K562 (cell line): Measurements from ENCODE around the gene ARHGEF7. TPM values are rescaled to one million over a fixed set of nuclear protein-coding genes. Genes with fewer than 3 reads are reported as not detected.

ENCODE experiments used
- ATAC-seq: fragments of 200-7000 bp; cut with Tn5 transposase; 3 replicates; pipeline ENCODE4 v1.9.1; 2020; ENCODE audit warnings: moderate library complexity
- BruUV-seq: library from RNA; stranded (reverse); fragments of 400-500 nt; replicated peaks from 2 replicates; lab custom pipeline; 2021; lab: Mats Ljungman, UMichigan
- CTCF ChIA-PET: fragments of 300-600 bp; formaldehyde crosslinking; extraction: SDS; loops from one replicate; lab custom pipeline; 2021; ENCODE audit warnings: low intra/inter-chr PET ratio; lab: Yijun Ruan, JAX
- POLR2A ChIA-PET: fragments of 300-600, 350-650 bp; sonication (Branson Sonifier 250); formaldehyde crosslinking; extraction: SDS; loops from one replicate; lab custom pipeline; 2021; ENCODE audit warnings: antibody characterized with exemption, inconsistent platforms; lab: Yijun Ruan, JAX
- DNase-seq, 4 experiments: peaks; one replicate each; pipeline versions ENCODE4 v3.0.0 to v3.0.0-alpha.2; 2011 to 2018; ENCODE audit warnings: low spot score in 3 of 4, mixed read lengths in 3 of 4; ENCODE audit errors: extremely low read depth in 1 of 4
- FAIRE-seq: peaks from 2 replicates; lab custom pipeline; 2011; peaks lifted over from hg19 to GRCh38; lab: Jason Lieb, UNC
- H2AFZ ChIP-seq: 2 replicates; pipeline ENCODE4 v1.6.0; 2011; ENCODE audit warnings: low read depth, low read length, control low read depth, inconsistent platforms
- H3K27ac ChIP-seq: fragments of 200-600 bp; 3 replicates; pipeline ENCODE4 v1.8.0; 2011; ENCODE audit warnings: low read depth, mild to moderate bottlenecking, control low read depth, inconsistent platforms, low read length, moderate library complexity, mixed read lengths; ENCODE audit errors: extremely low read depth
- H3K27me3 ChIP-seq, 2 experiments: fragments of 300-600 bp in 1 of 2; 2 replicates in 1 of 2; 3 replicates in 1 of 2; pipeline versions ENCODE4 v1.6.0 to v1.8.0; 2011; ENCODE audit warnings: inconsistent platforms in 2 of 2, low read length in 2 of 2, mild to moderate bottlenecking in 1 of 2, mixed read lengths in 1 of 2, moderate library complexity in 1 of 2; ENCODE audit not compliant: control insufficient read depth in 2 of 2, insufficient read depth in 2 of 2
- H3K36me3 ChIP-seq: fragments of 300-600 bp; 3 replicates; pipeline ENCODE4 v1.8.0; 2011; ENCODE audit warnings: mild to moderate bottlenecking, low read length, inconsistent platforms; ENCODE audit not compliant: control insufficient read depth, insufficient read depth
- H3K4me1 ChIP-seq, 2 experiments: fragments of 200-600 bp in 1 of 2; replicated peaks in 1 of 2; 2 replicates in 1 of 2; 3 replicates in 1 of 2; pipeline versions ENCODE4 v1.5.1 to v1.8.0; 2011; ENCODE audit warnings: inconsistent platforms in 2 of 2, low read length in 2 of 2, mild to moderate bottlenecking in 1 of 2, mixed read lengths in 1 of 2, moderate library complexity in 1 of 2; ENCODE audit not compliant: control insufficient read depth in 2 of 2, insufficient read depth in 2 of 2
- H3K4me2 ChIP-seq: 2 replicates; pipeline ENCODE4 v1.6.1; 2011; ENCODE audit warnings: low read length, control low read depth, inconsistent platforms, mixed read lengths; ENCODE audit not compliant: insufficient read depth
- H3K4me3 ChIP-seq: fragments of 200-600 bp; sonication (generic), shearing (Covaris generic); 2 replicates; pipeline ENCODE4 v1.5.1; 2016; ENCODE audit warnings: control low read depth, inconsistent platforms
- H3K79me2 ChIP-seq: fragments of 200-600 bp; 3 replicates; pipeline ENCODE4 v1.8.0; 2011; ENCODE audit warnings: low read length, inconsistent platforms; ENCODE audit not compliant: control insufficient read depth, insufficient read depth
- H3K9ac ChIP-seq, 2 experiments: 2 replicates each; pipeline versions ENCODE4 v1.6.0 to v1.6.1; 2011; ENCODE audit warnings: low read depth in 2 of 2, low read length in 2 of 2, control low read depth in 1 of 2, inconsistent platforms in 1 of 2, mild to moderate bottlenecking in 1 of 2, mixed read lengths in 1 of 2; ENCODE audit not compliant: insufficient read depth in 1 of 2
- H3K9me1 ChIP-seq: one replicate; pipeline ENCODE4 v1.6.0; 2011; ENCODE audit warnings: inconsistent platforms, mild to moderate bottlenecking, low read length, moderate library complexity; ENCODE audit not compliant: control insufficient read depth, insufficient read depth
- H3K9me3 ChIP-seq: replicated peaks from 2 replicates; pipeline ENCODE4 v1.5.1; 2011; ENCODE audit warnings: low read depth, low read length, inconsistent platforms; ENCODE audit not compliant: control insufficient read depth, insufficient read depth
- H4K20me1 ChIP-seq: replicated peaks from 2 replicates; pipeline ENCODE4 v1.6.1; 2011; ENCODE audit warnings: low read length, inconsistent platforms, mixed read lengths; ENCODE audit not compliant: control insufficient read depth, insufficient read depth
- ATF2 ChIP-seq: sonication (generic); formaldehyde crosslinking; IDR thresholded peaks from 2 replicates; pipeline ENCODE4 v1.8.1; 2022; ENCODE audit warnings: missing genetic modification reagents
- CHD2 ChIP-seq: IDR thresholded peaks from 2 replicates; pipeline ENCODE4 v1.6.1; 2011; ENCODE audit warnings: low read depth, low read length
- DNMT1 ChIP-seq: fragments of 450-650 bp; IDR thresholded peaks from 2 replicates; pipeline ENCODE4 v1.6.1; 2016; ENCODE audit warnings: antibody characterized with exemption, mild to moderate bottlenecking
- ELF2 ChIP-seq: fragments of 250-450 bp; sonication (Bioruptor Pico); IDR thresholded peaks from 2 replicates; pipeline ENCODE4 v1.5.0; 2021; ENCODE audit warnings: mild to moderate bottlenecking
- GTF2E2 ChIP-seq: fragments of 200-800 bp; sonication (Bioruptor generic); IDR thresholded peaks from 2 replicates; pipeline ENCODE4 v1.6.1; 2016; ENCODE audit warnings: missing genetic modification characterization, missing compliant biosample characterization
- HDAC3 ChIP-seq: fragments of 450-650 bp; IDR thresholded peaks from 2 replicates; pipeline ENCODE4 v1.6.1; 2018; ENCODE audit warnings: borderline replicate concordance, mild to moderate bottlenecking, moderate library complexity; ENCODE audit not compliant: partially characterized antibody
- MED1 ChIP-seq: sonication (generic); formaldehyde crosslinking; IDR thresholded peaks from 2 replicates; pipeline ENCODE4 v1.8.1; 2023; ENCODE audit warnings: missing genetic modification reagents, borderline replicate concordance
- RNF2 ChIP-seq: sonication (generic); IDR thresholded peaks from 2 replicates; pipeline ENCODE4 v1.6.1; 2016
- SNIP1 ChIP-seq: fragments of 450-650 bp; IDR thresholded peaks from 2 replicates; pipeline ENCODE4 v1.7.1; 2017; ENCODE audit warnings: low read depth, mild to moderate bottlenecking
- TSC22D4 ChIP-seq: fragments of 450-650 bp; IDR thresholded peaks from 2 replicates; pipeline ENCODE4 v1.6.1; 2016; ENCODE audit warnings: missing genetic modification characterization, missing biosample characterization, control low read depth
- ZNF778 ChIP-seq: fragments of 450-650 bp; formaldehyde crosslinking; IDR thresholded peaks from 2 replicates; pipeline ENCODE4 v1.4.0; 2020; ENCODE audit warnings: mild to moderate bottlenecking, moderate library complexity
- WGBS: fragments of 100-300 bp; shearing (Covaris generic); methylation state at CpG from one replicate; pipeline ENCODE4 v1.1.6; 2016; ENCODE audit warnings: low coverage, mixed read lengths; ENCODE audit not compliant: insufficient coverage; ENCODE audit errors: missing lambda C conversion rate; 5-methylcytosine and 5-hydroxymethylcytosine counted together
- in situ Hi-C: fragments of 300-500 bp; cut with MboI; formaldehyde crosslinking; loops from 4 replicates; pipeline ENCODE4 v1.15.0; 2018; ENCODE audit warnings: inconsistent platforms, mixed read lengths
- intact Hi-C: fragments of 100-400 bp; cut with micrococcal nuclease; formaldehyde crosslinking; loops from 2 replicates; pipeline ENCODE4 v1.14.2; 2022
- polyA plus RNA-seq, 8 experiments: library from polyadenylated mRNA; depleted of rRNA in 4 of 8; stranded (reverse) in 5 of 8; unstranded in 3 of 8; fragments of >200 nt; fragmentation: Nextera tagmentation in 2 of 8; fragmentation: Illumina TruSeq in 1 of 8; extraction: Ambion mirVana in 2 of 8; extraction: Trizol in 1 of 8; gene quantifications; 2 replicates each; pipeline versions ENCODE4 v1.2.1 to v1.2.3, GENCODE V29; 2011 to 2014; ENCODE audit warnings: inconsistent platforms in 1 of 8, missing spikeins in 1 of 8
- total RNA-seq, 7 experiments: library from RNA; depleted of rRNA in 6 of 7; stranded (reverse); fragments of >200 nt in 6 of 7; fragmentation: Illumina TruSeq in 2 of 7; extraction: Trizol in 2 of 7; gene quantifications; 2 replicates each; pipeline versions ENCODE4 v1.2.1 to v1.2.3, GENCODE V29; 2011 to 2021; ENCODE audit warnings: low replicate concordance in 1 of 7

The ARHGEF7 gene
- total and polyA plus RNA-seq, 9 of the 15 experiments (the other 6 are each of a cell fraction or from before 2014, with no cell fraction given): 2.1 to 26.8 (median 17.5) TPM

- no peak for DNase-seq
- no peak for ATAC-seq
- no peak overlapping the region for H3K27ac ChIP-seq
- intact Hi-C loops: no loop called here
- H2AFZ ChIP-seq: no peak overlapping the region
- TF ChIP-seq CHD2 (no peak), DNMT1 (no peak), GTF2E2 (tag) (no peak), SNIP1 (no peak), MED1 (CRISPR knock-in tag) (no peak), HDAC3 (no peak), TSC22D4 (tag) (no peak), ATF2 (CRISPR knock-in tag) (no peak), ZNF778 (CRISPR knock-in tag) (no peak), RNF2 (no peak), ELF2 (no peak)
- no peaks in the 10 kb centered on the region for H3K79me2 ChIP-seq
- H3K4me1 ChIP-seq: no peaks in the 10 kb centered on the region; a peak in 1 of 5 replicates
- WGBS: 0% methylated on average over 4 of the region's 15 CpGs
- H3K9me3 ChIP-seq: no peaks in the 10 kb centered on the region
- FAIRE-seq: no peak
- ChIA-PET POLR2A (no interaction called here), CTCF (no interaction called here)
- no peak overlapping the region for H3K4me3 ChIP-seq
- no peaks in the 10 kb centered on the region for H3K9me1 ChIP-seq
- no peak overlapping the region for H3K4me2 ChIP-seq
- H3K36me3 ChIP-seq: no peaks in the 10 kb centered on the region
- peaks cover 5 to 77% of the 10 kb centered on the region in 2 experiments; a peak in 4 of 5 replicates for H3K27me3 ChIP-seq
- BruUV-seq: no TSS peak
- H4K20me1 ChIP-seq: no peaks in the 10 kb centered on the region
- no peak overlapping the region for H3K9ac ChIP-seq
- in situ Hi-C loops: no loop called here
These were observed 211.5 kb downstream of the ARHGEF7 start for GRCh38 chr13:111326621-111326965.
